SK-N-SH treated with all-trans-retinoic acid at 6 μM for 48 hours (cell line): Measurements from ENCODE around the gene NDC80.

Experiments used
- ATAC-seq: fragments of 200-7000 bp; cut with Tn5 transposase; 3 replicates; pipeline ENCODE4 v1.9.1; 2020; ENCODE audit warnings: mild to moderate bottlenecking, moderate library complexity
- ARNTL ChIP-seq: fragments of 450-650 bp; formaldehyde crosslinking; IDR thresholded peaks from 2 replicates; pipeline ENCODE4 v1.5.0; 2020; ENCODE audit warnings: low read depth, mild to moderate bottlenecking, moderate library complexity, borderline replicate concordance
- BACH2 ChIP-seq: fragments of 250-450 bp; sonication (Bioruptor Pico); IDR thresholded peaks from 2 replicates; pipeline ENCODE4 v1.9.0; 2021; ENCODE audit warnings: mild to moderate bottlenecking, borderline replicate concordance
- CREB5 ChIP-seq: fragments of 250-450 bp; sonication (Bioruptor Pico); IDR thresholded peaks from 2 replicates; pipeline ENCODE4 v1.5.1; 2020; ENCODE audit warnings: low read depth, mild to moderate bottlenecking, moderate library complexity
- CSDC2 ChIP-seq: fragments of 250-450 bp; sonication (Bioruptor Pico); IDR thresholded peaks from 2 replicates; pipeline ENCODE4 v1.5.0; 2020; ENCODE audit warnings: mild to moderate bottlenecking, moderate library complexity
- CSRNP3 ChIP-seq: fragments of 250-450 bp; sonication (Bioruptor Pico); IDR thresholded peaks from 2 replicates; pipeline ENCODE4 v1.5.1; 2021; ENCODE audit warnings: mild to moderate bottlenecking, moderate library complexity
- ESRRG ChIP-seq: fragments of 250-450 bp; sonication (Bioruptor Pico); IDR thresholded peaks from 2 replicates; pipeline ENCODE4 v1.6.1; 2021; ENCODE audit warnings: mild to moderate bottlenecking
- GLIS3 ChIP-seq: fragments of 250-450 bp; sonication (Bioruptor Pico); IDR thresholded peaks from 2 replicates; pipeline ENCODE4 v1.5.0; 2020; ENCODE audit warnings: mild to moderate bottlenecking, moderate library complexity
- ISL1 ChIP-seq: fragments of 250-450 bp; sonication (Bioruptor Pico); IDR thresholded peaks from 2 replicates; pipeline ENCODE4 v2.1.2; 2022; ENCODE audit warnings: mild to moderate bottlenecking, moderate library complexity
- OSR1 ChIP-seq: fragments of 250-450 bp; sonication (Bioruptor Pico); IDR thresholded peaks from 2 replicates; pipeline ENCODE4 v1.8.0; 2022; ENCODE audit warnings: moderate library complexity, mild to moderate bottlenecking, inconsistent platforms
- POU6F1 ChIP-seq: fragments of 250-450 bp; sonication (Bioruptor Pico); IDR thresholded peaks from 2 replicates; pipeline ENCODE4 v1.8.0; 2021; ENCODE audit warnings: low read depth, mild to moderate bottlenecking, moderate library complexity, borderline replicate concordance
- PPARA ChIP-seq: fragments of 250-450 bp; sonication (Bioruptor Pico); IDR thresholded peaks from 2 replicates; pipeline ENCODE4 v1.5.0; 2020; ENCODE audit warnings: mild to moderate bottlenecking, borderline replicate concordance
- RARB ChIP-seq: fragments of 250-450 bp; sonication (Bioruptor Pico); IDR thresholded peaks from 2 replicates; pipeline ENCODE4 v1.8.0; 2021; ENCODE audit warnings: mild to moderate bottlenecking, moderate library complexity
- SNAI2 ChIP-seq: fragments of 250-450 bp; sonication (Bioruptor Pico); IDR thresholded peaks from 2 replicates; pipeline ENCODE4 v1.5.0; 2020; ENCODE audit warnings: mild to moderate bottlenecking, moderate library complexity
- TOX ChIP-seq: fragments of 250-450 bp; sonication (Bioruptor Pico); IDR thresholded peaks from 2 replicates; pipeline ENCODE4 v1.8.0; 2021; ENCODE audit warnings: mild to moderate bottlenecking, moderate library complexity, borderline replicate concordance
- TSHZ2 ChIP-seq: fragments of 250-450 bp; sonication (Bioruptor Pico); IDR thresholded peaks from 2 replicates; pipeline ENCODE4 v1.5.0; 2020; ENCODE audit warnings: mild to moderate bottlenecking, moderate library complexity
- ZC3H10 ChIP-seq: fragments of 250-450 bp; sonication (Bioruptor Pico); IDR thresholded peaks from 2 replicates; pipeline ENCODE4 v1.5.1; 2021; ENCODE audit warnings: mild to moderate bottlenecking, moderate library complexity
- ZFP3 ChIP-seq: fragments of 250-450 bp; sonication (Bioruptor Pico); IDR thresholded peaks from 2 replicates; pipeline ENCODE4 v1.5.0; 2020; ENCODE audit warnings: mild to moderate bottlenecking, moderate library complexity
- ZFP30 ChIP-seq: fragments of 450-650 bp; formaldehyde crosslinking; IDR thresholded peaks from 2 replicates; pipeline ENCODE4 v1.5.0; 2022; ENCODE audit warnings: mild to moderate bottlenecking, moderate library complexity
- ZNF565 ChIP-seq: fragments of 450-650 bp; formaldehyde crosslinking; conservative IDR thresholded peaks from 2 replicates; pipeline ENCODE4 v1.5.0; 2020; ENCODE audit warnings: low read depth, mild to moderate bottlenecking, moderate library complexity
- ZNF8 ChIP-seq: fragments of 450-650 bp; formaldehyde crosslinking; IDR thresholded peaks from 2 replicates; pipeline ENCODE4 v1.5.0; 2020; ENCODE audit warnings: mild to moderate bottlenecking, moderate library complexity
- TF ChIP-seq, protein P1 (sequence below): fragments of 250-450 bp; sonication (Bioruptor Pico); IDR thresholded peaks from 2 replicates; pipeline ENCODE4 v1.8.0; 2020; ENCODE audit warnings: mild to moderate bottlenecking, moderate library complexity, borderline replicate concordance

NDC80 gene

DNA sequence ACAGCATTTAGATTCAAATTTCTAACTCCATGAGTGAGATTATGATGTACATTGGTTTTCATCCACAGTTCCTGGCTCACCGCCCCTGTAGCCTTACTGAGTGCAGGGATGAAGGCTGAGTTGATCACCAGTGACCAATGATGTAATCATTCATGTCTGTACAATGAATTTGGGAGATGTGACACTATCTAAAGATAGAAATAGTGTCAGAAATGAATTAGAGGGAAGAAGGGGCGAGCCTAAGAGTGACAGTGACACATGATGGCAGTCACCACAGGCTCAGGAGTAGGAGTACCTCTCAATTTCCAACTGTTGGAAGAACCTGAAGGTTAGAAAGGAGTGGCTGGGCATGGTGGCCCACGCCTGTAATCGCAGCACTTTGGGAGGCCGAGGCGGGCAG lies 3.2 kb upstream of the NDC80 start:
- no peak for TF ChIP-seq ZC3H10 (CRISPR knock-in tag)
- TF ChIP-seq CREB5 = no peak
- TF ChIP-seq ZFP30 (CRISPR knock-in tag) = no peak
- TF ChIP-seq, protein P1, sequence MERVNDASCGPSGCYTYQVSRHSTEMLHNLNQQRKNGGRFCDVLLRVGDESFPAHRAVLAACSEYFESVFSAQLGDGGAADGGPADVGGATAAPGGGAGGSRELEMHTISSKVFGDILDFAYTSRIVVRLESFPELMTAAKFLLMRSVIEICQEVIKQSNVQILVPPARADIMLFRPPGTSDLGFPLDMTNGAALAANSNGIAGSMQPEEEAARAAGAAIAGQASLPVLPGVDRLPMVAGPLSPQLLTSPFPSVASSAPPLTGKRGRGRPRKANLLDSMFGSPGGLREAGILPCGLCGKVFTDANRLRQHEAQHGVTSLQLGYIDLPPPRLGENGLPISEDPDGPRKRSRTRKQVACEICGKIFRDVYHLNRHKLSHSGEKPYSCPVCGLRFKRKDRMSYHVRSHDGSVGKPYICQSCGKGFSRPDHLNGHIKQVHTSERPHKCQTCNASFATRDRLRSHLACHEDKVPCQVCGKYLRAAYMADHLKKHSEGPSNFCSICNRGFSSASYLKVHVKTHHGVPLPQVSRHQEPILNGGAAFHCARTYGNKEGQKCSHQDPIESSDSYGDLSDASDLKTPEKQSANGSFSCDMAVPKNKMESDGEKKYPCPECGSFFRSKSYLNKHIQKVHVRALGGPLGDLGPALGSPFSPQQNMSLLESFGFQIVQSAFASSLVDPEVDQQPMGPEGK = no peak
- TF ChIP-seq OSR1 (CRISPR knock-in tag) = no peak
- no peak for TF ChIP-seq SNAI2 (CRISPR knock-in tag)
- TF ChIP-seq ZFP3 (CRISPR knock-in tag) = no peak
- TF ChIP-seq, all 23 proteins: peak for 0
- ATAC-seq = no peak

DNA sequence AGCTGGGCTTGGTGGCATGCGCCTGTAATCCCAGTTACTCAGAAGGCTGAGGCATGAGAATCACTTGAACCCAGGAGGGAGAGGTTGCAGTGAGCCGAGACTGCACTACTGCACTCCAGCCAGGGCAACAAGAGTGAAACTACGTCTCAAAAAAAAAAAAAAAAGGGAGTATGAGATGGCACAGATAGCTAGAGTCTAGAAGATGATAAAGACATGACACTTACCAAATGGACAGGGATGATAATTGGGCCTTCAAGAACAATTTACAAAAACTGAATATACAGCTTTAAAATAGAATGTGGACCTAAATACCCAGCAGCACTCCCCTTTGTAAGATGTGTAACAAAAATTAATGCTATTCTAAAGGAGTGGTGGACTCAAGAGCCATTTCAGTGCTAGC lies 2.8 kb upstream of the NDC80 start:
- TF ChIP-seq CSDC2 (CRISPR knock-in tag) (no peak), CREB5 (no peak), ISL1 (CRISPR knock-in tag) (no peak), CSRNP3 (CRISPR knock-in tag) (no peak), TOX (CRISPR knock-in tag) (no peak), PPARA (CRISPR knock-in tag) (no peak), ZFP30 (CRISPR knock-in tag) (no peak), POU6F1 (CRISPR knock-in tag) (no peak), BACH2 (CRISPR knock-in tag) (no peak), ZNF8 (CRISPR knock-in tag) (no peak), ARNTL (no peak), GLIS3 (no peak)
- TF ChIP-seq, all 23 proteins: peak for 0
- no peak for ATAC-seq

DNA sequence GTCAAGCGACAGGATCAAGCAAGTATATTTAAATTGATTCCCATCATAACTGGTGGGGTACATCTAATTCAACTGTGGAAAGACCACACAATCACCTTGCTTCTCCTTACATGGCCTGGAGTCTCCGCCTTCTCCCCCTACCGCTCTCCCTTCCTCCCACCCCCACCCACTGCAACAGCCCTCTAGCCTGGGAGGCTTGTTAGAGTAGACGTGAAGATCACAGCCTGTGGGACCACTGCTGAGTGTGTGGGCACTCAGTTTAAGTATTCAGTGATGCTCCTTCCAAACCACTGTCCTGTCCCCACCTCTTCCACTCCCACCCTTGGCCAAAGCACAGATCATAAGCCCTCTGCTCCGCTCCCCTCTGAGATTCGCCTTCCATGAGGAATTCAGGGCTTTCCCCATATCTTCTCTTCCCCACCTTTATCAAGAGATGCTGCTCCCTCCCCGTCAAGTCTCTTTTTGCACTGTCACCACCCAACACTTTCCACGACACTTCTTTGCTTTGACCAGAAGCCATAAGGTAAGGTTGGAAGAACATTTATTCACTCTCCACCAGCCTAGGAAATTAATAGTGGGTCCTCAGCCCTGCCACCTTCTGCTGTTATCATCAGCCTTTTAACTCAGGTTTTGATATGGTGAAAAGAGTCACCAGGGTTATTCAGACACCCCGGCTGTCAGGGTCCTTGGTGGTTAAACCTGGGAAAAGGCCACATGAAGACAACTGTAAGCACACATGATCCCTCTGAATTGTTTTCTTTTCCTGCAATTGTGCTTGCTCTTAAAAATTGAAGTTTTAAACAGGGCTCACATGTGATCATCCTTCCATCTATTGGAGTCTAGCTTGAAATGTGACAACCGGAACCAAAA lies 1.8 kb upstream of the NDC80 start:
- ATAC-seq = no peak
- TF ChIP-seq OSR1 (CRISPR knock-in tag) (no peak), ZFP3 (CRISPR knock-in tag) (no peak), GLIS3 (no peak), RARB (no peak), TOX (CRISPR knock-in tag) (no peak), ZFP30 (CRISPR knock-in tag) (no peak), BACH2 (CRISPR knock-in tag) (no peak), ZNF565 (CRISPR knock-in tag) (no peak), ESRRG (CRISPR knock-in tag) (no peak), TSHZ2 (CRISPR knock-in tag) (no peak), CSDC2 (CRISPR knock-in tag) (no peak), ZNF8 (CRISPR knock-in tag) (no peak), POU6F1 (CRISPR knock-in tag) (no peak)
- TF ChIP-seq, protein P1 = no peak
